ENCODE data around the gene PPP1R16B.

The PPP1R16B gene

DNA sequence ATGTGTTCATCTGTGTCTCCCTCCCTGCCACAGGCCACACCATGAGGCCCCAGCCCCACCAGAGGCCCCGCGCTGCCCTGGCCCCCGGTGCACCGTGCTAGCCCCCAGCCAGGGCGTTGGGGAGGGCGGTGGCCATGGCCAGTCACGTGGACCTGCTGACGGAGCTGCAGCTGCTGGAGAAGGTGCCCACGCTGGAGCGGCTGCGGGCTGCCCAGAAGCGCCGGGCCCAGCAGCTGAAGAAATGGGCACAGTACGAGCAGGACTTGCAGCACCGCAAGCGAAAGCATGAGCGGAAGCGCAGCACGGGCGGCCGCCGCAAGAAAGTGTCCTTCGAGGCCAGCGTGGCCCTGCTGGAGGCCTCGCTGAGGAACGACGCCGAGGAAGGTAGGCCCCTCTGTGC, 30.3 kb downstream of the PPP1R16B start:
- TF ChIP-seq, protein P1, sequence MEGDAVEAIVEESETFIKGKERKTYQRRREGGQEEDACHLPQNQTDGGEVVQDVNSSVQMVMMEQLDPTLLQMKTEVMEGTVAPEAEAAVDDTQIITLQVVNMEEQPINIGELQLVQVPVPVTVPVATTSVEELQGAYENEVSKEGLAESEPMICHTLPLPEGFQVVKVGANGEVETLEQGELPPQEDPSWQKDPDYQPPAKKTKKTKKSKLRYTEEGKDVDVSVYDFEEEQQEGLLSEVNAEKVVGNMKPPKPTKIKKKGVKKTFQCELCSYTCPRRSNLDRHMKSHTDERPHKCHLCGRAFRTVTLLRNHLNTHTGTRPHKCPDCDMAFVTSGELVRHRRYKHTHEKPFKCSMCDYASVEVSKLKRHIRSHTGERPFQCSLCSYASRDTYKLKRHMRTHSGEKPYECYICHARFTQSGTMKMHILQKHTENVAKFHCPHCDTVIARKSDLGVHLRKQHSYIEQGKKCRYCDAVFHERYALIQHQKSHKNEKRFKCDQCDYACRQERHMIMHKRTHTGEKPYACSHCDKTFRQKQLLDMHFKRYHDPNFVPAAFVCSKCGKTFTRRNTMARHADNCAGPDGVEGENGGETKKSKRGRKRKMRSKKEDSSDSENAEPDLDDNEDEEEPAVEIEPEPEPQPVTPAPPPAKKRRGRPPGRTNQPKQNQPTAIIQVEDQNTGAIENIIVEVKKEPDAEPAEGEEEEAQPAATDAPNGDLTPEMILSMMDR (IDR thresholded peaks at IDR 0.05; ENCODE audit: borderline replicate concordance, control extremely low read depth, extremely low read depth, insufficient read depth, missing control alignments), result no peak
- in situ Hi-C loops (cut with MboI; ENCODE audit: low sequenced_read_pairs, unreplicated experiment), result no loop called here
- no peak for DNase-seq (ENCODE audit: low spot score)

- in situ Hi-C loops (cut with MboI; ENCODE audit: low sequenced_read_pairs, unreplicated experiment), result no loop called here
- peak; percentile 55 for DNase-seq (ENCODE audit: low spot score)
- TF ChIP-seq, protein P1 (IDR thresholded peaks at IDR 0.05; ENCODE audit: borderline replicate concordance, control extremely low read depth, extremely low read depth, insufficient read depth, missing control alignments), result no peak
These were observed 31.5 kb downstream of the PPP1R16B start for GRCh38 chr20:38836991-38837390.

GRCh38 chr20:38838326-38838725, 32.8 kb downstream of the PPP1R16B start:
- no peak for DNase-seq (ENCODE audit: low spot score)
- TF ChIP-seq, protein P1 (IDR thresholded peaks at IDR 0.05; ENCODE audit: borderline replicate concordance, control extremely low read depth, extremely low read depth, insufficient read depth, missing control alignments), result no peak
- in situ Hi-C loops (cut with MboI; ENCODE audit: low sequenced_read_pairs, unreplicated experiment), result no loop called here

DNA sequence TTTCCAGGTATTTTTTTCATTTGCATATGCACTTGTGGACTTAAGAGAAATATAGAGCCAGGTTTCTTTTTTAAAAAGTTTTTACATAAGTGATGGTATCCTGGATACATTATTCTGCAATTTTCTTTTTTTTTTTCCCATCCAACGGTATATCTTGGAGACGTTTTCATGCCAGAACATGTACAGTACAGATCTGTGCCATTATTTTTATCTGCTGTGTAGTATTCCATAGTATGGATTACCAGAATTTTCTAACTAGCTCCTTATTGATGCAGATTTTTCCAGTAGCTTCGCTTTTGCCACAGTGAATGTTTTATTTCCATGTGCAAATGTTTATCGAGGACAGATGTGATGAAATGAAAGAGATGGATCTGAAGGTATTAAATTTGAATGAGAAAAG, 34.1 kb downstream of the PPP1R16B start:
- DNase-seq (ENCODE audit: low spot score), result no peak
- TF ChIP-seq, protein P1 (IDR thresholded peaks at IDR 0.05; ENCODE audit: borderline replicate concordance, control extremely low read depth, extremely low read depth, insufficient read depth, missing control alignments), result no peak
- in situ Hi-C loops (cut with MboI; ENCODE audit: low sequenced_read_pairs, unreplicated experiment), result no loop called here

GRCh38 chr20:38840053-38840893, 34.8 kb downstream of the PPP1R16B start:
- DNase-seq (ENCODE audit: low spot score), result no peak
- TF ChIP-seq, protein P1 (IDR thresholded peaks at IDR 0.05; ENCODE audit: borderline replicate concordance, control extremely low read depth, extremely low read depth, insufficient read depth, missing control alignments), result no peak
- in situ Hi-C loops (cut with MboI; ENCODE audit: low sequenced_read_pairs, unreplicated experiment), result no loop called here

DNA sequence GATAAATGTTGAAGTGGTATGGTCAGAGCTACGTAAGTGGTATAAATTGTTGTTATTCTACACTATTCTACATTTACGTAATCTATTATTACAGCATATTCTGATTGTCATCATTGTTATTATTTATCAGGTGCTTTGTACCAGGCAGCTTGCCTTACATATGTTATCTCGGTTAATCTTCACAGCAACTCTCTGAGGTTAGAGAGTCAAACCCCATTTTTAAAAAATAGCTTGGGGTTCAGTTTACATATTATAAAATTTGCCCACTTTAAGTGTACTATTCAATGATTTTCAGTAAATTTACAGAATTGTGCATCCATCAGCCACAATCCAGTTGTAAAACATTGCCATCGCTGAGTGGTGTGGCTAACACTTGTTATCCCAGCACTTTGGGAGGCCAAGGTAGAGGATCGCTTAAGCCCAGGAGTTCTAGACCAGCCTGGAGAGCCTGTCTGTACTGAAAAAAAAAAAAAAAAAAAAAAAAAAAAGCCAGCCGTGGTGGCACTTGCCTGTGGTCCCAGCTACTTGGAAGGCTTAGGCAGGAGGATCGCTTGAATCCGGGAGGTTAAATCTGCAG, 35.5 kb downstream of the PPP1R16B start:
- TF ChIP-seq, protein P1 (IDR thresholded peaks at IDR 0.05; ENCODE audit: borderline replicate concordance, control extremely low read depth, extremely low read depth, insufficient read depth, missing control alignments), result no peak
- no peak for DNase-seq (ENCODE audit: low spot score)
- in situ Hi-C loops (cut with MboI; ENCODE audit: low sequenced_read_pairs, unreplicated experiment), result no loop called here
